ENCODE results near the gene ATL3. TPM values are rescaled to one million over a fixed set of nuclear protein-coding genes. Genes with fewer than 3 reads are reported as not detected.
A peak's percentile ranks its signal among the peaks of the same experiment; 100 is the strongest.
"Not testable (repeated sequence)": the region's sequence is repeated elsewhere in the genome, so short reads cannot be mapped to it uniquely, and the experiment has no call there.

The ATL3 gene
- total RNA-seq, 1 experiment from 2014 or later: 98.3 TPM

DNA sequence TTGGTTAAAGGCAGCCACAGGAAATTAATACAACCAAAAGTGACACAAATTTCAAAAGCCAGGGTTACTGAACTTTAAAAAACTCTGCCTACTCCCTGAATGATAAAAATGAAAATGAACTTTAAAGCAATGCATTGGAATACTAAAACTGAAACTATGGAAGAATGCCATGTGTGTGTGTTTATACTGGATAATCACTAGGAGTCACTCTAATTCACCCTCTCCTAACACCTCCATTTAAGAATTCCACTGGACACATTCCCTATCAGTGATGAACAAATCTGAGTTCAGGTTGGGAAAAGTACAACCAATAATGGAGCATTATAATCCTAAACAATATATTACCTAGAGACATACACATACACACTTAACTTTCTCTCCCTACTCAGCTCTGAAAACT is 29.4 kb downstream of the ATL3 start:
- Histone ChIP-seq H3K9me3 (ENCODE audit: insufficient read depth, low read depth) (no peaks in the 10 kb centered on the region), H3K4me2 (no peak overlapping the region), H3K4me3 (no peak overlapping the region), H3K9me2 (ENCODE audit: insufficient read depth) (no peaks in the 10 kb centered on the region), H3K27me3 (ENCODE audit: insufficient read depth, low read depth) (no peaks in the 10 kb centered on the region), H3K27ac (no peak overlapping the region), H4K20me1 (ENCODE audit: insufficient read depth) (no peaks in the 10 kb centered on the region), H2AFZ (no peak overlapping the region), H3K4me1 (replicated peaks; ENCODE audit: insufficient read depth) (no peaks in the 10 kb centered on the region), H3K36me3 (ENCODE audit: low read depth) (peaks cover 46% of the 10 kb centered on the region), H3F3A (ENCODE audit: insufficient read depth, low read depth) (no peaks in the 10 kb centered on the region; the same call in 1 of the 2 replicates), H3K79me2 (ENCODE audit: low read depth) (no peaks in the 10 kb centered on the region)
- DNase-seq: no peak
- CTCF ChIA-PET: no interaction called here
- POLR2A ChIA-PET (ENCODE audit: unreplicated experiment): no interaction called here
- TF ChIP-seq EZH2 (IDR thresholded peaks at IDR 0.05; ENCODE audit: low read depth): no peak
- TF ChIP-seq, protein P1, sequence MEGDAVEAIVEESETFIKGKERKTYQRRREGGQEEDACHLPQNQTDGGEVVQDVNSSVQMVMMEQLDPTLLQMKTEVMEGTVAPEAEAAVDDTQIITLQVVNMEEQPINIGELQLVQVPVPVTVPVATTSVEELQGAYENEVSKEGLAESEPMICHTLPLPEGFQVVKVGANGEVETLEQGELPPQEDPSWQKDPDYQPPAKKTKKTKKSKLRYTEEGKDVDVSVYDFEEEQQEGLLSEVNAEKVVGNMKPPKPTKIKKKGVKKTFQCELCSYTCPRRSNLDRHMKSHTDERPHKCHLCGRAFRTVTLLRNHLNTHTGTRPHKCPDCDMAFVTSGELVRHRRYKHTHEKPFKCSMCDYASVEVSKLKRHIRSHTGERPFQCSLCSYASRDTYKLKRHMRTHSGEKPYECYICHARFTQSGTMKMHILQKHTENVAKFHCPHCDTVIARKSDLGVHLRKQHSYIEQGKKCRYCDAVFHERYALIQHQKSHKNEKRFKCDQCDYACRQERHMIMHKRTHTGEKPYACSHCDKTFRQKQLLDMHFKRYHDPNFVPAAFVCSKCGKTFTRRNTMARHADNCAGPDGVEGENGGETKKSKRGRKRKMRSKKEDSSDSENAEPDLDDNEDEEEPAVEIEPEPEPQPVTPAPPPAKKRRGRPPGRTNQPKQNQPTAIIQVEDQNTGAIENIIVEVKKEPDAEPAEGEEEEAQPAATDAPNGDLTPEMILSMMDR (conservative IDR thresholded peaks at IDR 0.05): peak; percentile 31; the same call in 1 of the 2 replicates
- intact Hi-C loops (cut with micrococcal nuclease; ENCODE audit: unreplicated experiment): loop anchor here (10.0 kb wide), 1 partner anchor 607 kb away; no protein-coding TSS in a partner anchor
- no TSS peak for BruUV-seq (replicated peaks)

DNA sequence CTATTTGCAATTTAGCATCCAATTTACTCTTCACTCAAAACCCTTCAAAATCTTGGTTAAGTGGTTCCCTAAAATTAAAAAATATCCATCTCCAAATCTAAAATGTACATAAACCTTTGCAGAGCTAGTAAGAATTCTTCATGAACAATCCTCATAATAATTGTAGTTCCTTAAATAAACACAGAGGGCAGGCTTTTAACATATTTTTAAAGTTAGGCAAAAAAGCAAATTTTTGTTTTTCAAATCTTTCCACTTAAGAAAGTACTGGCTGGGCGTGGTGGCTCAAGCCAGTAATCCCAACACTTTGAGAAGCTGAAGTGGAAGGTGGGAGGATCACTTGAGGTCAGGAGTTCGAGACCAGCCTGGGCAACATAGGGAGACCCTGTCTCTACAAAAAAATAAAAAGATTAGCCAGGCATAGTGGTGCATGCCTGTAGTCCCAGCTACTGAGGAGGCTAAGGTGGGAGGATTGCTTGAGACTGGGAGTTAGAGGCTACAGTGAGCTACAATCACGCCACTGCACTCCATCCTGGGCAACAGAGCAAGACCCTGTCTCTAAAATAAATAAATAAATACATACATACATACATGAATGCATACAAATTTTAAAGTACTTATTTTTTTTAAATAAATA is 31.9 kb downstream of the ATL3 start:
- ChIA-PET POLR2A (ENCODE audit: unreplicated experiment) (no interaction called here), CTCF (interaction anchor here (0.5 to 1.4 kb wide), 4 partner anchors 46 to 1002 kb away, joined by 3 to 8 read pairs (median 3); no protein-coding TSS in a partner anchor)
- H3K27ac ChIP-seq: no peak overlapping the region
- H4K20me1 ChIP-seq (ENCODE audit: insufficient read depth): no peaks in the 10 kb centered on the region
- H3K9me3 ChIP-seq (ENCODE audit: insufficient read depth, low read depth): no peaks in the 10 kb centered on the region
- H3K4me3 ChIP-seq: no peak overlapping the region
- no peaks in the 10 kb centered on the region for H3K4me1 ChIP-seq (replicated peaks; ENCODE audit: insufficient read depth)
- no peaks in the 10 kb centered on the region for H3K79me2 ChIP-seq (ENCODE audit: low read depth)
- H3K9me2 ChIP-seq (ENCODE audit: insufficient read depth): no peaks in the 10 kb centered on the region
- intact Hi-C loops (cut with micrococcal nuclease; ENCODE audit: unreplicated experiment): loop anchor here (5.0 to 10.0 kb wide), 3 partner anchors 98 to 735 kb away; no protein-coding TSS in a partner anchor
- no peak for DNase-seq
- peaks cover 4% of the 10 kb centered on the region; the same call in 1 of the 2 replicates for H3F3A ChIP-seq (ENCODE audit: insufficient read depth, low read depth)
- no peaks in the 10 kb centered on the region for H3K27me3 ChIP-seq (ENCODE audit: insufficient read depth, low read depth)
- H2AFZ ChIP-seq: no peak overlapping the region
- H3K36me3 ChIP-seq (ENCODE audit: low read depth): peaks cover 43% of the 10 kb centered on the region
- H3K4me2 ChIP-seq: no peak overlapping the region
- TF ChIP-seq, protein P1 (conservative IDR thresholded peaks at IDR 0.05): peak; percentile 80
- no peak for TF ChIP-seq EZH2 (IDR thresholded peaks at IDR 0.05; ENCODE audit: low read depth)
- no TSS peak for BruUV-seq (replicated peaks)

DNA sequence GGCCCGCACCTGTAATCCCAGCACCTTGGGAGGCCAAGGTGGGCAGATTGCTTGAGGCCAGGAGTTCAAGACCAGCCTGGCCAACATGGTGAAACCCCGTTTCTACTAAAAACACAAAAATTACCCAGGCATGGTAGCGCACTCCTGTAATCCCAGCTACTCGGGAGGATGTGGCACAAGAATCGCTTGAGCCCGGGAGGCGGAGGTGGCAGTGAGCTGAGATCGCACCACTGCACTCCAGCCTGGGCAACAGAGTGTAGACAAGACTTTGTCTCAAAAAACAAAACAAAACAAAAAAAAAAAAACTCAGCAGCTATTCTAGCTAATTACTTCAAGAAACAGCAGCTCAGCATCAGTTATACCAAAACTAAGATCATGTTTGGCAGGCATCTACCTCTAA is 32.7 kb downstream of the ATL3 start:
- intact Hi-C loops (cut with micrococcal nuclease; ENCODE audit: unreplicated experiment): loop anchor here (5.0 to 10.0 kb wide), 3 partner anchors 99 to 734 kb away; no protein-coding TSS in a partner anchor
- H3K27ac ChIP-seq; H3K9me3 ChIP-seq (ENCODE audit: insufficient read depth, low read depth); H3K4me1 ChIP-seq (replicated peaks; ENCODE audit: insufficient read depth); H3K4me2 ChIP-seq; H3F3A ChIP-seq (ENCODE audit: insufficient read depth, low read depth); DNase-seq; H4K20me1 ChIP-seq (ENCODE audit: insufficient read depth); POLR2A ChIA-PET (ENCODE audit: unreplicated experiment); H3K79me2 ChIP-seq (ENCODE audit: low read depth); H3K27me3 ChIP-seq (ENCODE audit: insufficient read depth, low read depth); H3K4me3 ChIP-seq; H2AFZ ChIP-seq; BruUV-seq (replicated peaks); H3K9me2 ChIP-seq (ENCODE audit: insufficient read depth): not testable (repeated sequence)
- CTCF ChIA-PET: interaction anchor here (0.5 to 1.4 kb wide), 3 partner anchors 22 to 296 kb away, joined by 3 to 8 read pairs (median 3); no protein-coding TSS in a partner anchor
- peaks cover 39% of the 10 kb centered on the region for H3K36me3 ChIP-seq (ENCODE audit: low read depth)

Measured in PC-9 (cell line).